ENCODE results near the gene TRPM8. TPM values are rescaled to one million over a fixed set of nuclear protein-coding genes. Genes with fewer than 3 reads are reported as not detected.

TRPM8 gene
- total RNA-seq, 1 donor from 2014 or later = not detected

DNA sequence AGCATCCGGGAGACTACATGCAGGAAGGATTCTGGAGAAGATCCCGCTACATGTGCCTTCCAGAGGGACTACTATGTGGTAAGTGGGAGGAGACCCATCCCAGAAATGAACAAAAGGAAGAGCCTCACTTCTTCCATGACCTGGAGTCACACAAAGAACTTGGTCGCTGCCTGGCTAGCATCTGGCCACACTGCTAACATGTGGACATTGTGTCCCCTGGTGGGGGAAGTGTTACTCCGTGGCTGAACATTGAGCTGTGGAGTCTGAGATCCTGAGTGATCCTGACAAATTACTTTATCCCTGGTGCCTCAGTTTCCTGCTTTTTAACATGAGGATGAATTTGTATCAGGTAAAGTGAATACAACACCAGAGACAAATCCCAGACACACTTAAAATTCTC is 141.7 kb downstream of the TRPM8 start:
- H3K36me3 Mint-ChIP-seq (ENCODE audit: unreplicated experiment) = no peaks in the 10 kb centered on the region
- no peaks in the 10 kb centered on the region for H3K9me3 Mint-ChIP-seq (ENCODE audit: unreplicated experiment)
- no peak for TF ChIP-seq CTCF (IDR thresholded peaks at IDR 0.05)
- DNase-seq (ENCODE audit: extremely low spot score, unreplicated experiment) = no peak
- no peaks in the 10 kb centered on the region for H3K4me1 Mint-ChIP-seq (ENCODE audit: unreplicated experiment)
- H3K4me3 Mint-ChIP-seq (ENCODE audit: unreplicated experiment) = no peak overlapping the region
- H3K27ac Mint-ChIP-seq (ENCODE audit: unreplicated experiment) = no peak overlapping the region
- peaks cover 79% of the 10 kb centered on the region for H3K27me3 Mint-ChIP-seq (ENCODE audit: unreplicated experiment)

GRCh38 chr2:234060236-234060635 is 143.1 kb downstream of the TRPM8 start:
- Mint-ChIP-seq H3K27me3 (ENCODE audit: unreplicated experiment) (peaks cover 79% of the 10 kb centered on the region), H3K9me3 (ENCODE audit: unreplicated experiment) (no peaks in the 10 kb centered on the region), H3K4me3 (ENCODE audit: unreplicated experiment) (no peak overlapping the region), H3K27ac (ENCODE audit: unreplicated experiment) (no peak overlapping the region), H3K4me1 (ENCODE audit: unreplicated experiment) (no peaks in the 10 kb centered on the region), H3K36me3 (ENCODE audit: unreplicated experiment) (no peaks in the 10 kb centered on the region)
- TF ChIP-seq CTCF (IDR thresholded peaks at IDR 0.05) = no peak
- no peak for DNase-seq (ENCODE audit: extremely low spot score, unreplicated experiment)

DNA sequence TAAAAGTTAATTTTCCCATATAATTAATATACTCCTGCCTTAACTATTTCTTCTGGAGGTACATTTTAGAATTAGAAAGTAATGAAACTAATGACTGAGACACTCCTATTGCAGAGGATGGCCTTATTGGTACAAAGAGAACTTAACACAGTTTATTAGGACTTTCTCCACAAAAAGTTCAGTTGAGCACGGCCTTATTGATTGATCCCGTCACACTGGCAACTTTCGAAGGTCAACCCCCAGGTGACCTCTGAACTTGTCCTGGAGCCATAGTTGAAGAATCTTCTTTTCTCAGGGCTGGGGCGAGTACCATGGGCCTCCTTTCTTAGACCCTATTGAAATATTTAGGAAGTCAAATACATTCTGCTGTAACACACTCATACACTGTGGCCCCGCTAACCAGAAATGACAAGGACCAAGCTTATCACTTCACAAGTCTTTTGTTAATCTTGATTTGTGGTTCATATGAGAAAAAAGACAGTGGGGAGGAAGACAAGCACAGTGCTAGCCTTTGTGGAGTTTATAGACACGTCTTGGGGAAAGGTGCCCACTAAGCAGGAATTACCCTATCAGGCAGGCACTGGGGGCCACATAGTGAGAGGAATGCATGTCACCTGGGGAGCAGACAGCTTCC is 144.6 kb downstream of the TRPM8 start:
- DNase-seq (ENCODE audit: extremely low spot score, unreplicated experiment) = no peak
- no peak overlapping the region for H3K27ac Mint-ChIP-seq (ENCODE audit: unreplicated experiment)
- no peaks in the 10 kb centered on the region for H3K9me3 Mint-ChIP-seq (ENCODE audit: unreplicated experiment)
- H3K27me3 Mint-ChIP-seq (ENCODE audit: unreplicated experiment) = peaks cover 84% of the 10 kb centered on the region
- no peak for TF ChIP-seq CTCF (IDR thresholded peaks at IDR 0.05)
- no peaks in the 10 kb centered on the region for H3K36me3 Mint-ChIP-seq (ENCODE audit: unreplicated experiment)
- no peak overlapping the region for H3K4me3 Mint-ChIP-seq (ENCODE audit: unreplicated experiment)
- H3K4me1 Mint-ChIP-seq (ENCODE audit: unreplicated experiment) = no peaks in the 10 kb centered on the region

DNA sequence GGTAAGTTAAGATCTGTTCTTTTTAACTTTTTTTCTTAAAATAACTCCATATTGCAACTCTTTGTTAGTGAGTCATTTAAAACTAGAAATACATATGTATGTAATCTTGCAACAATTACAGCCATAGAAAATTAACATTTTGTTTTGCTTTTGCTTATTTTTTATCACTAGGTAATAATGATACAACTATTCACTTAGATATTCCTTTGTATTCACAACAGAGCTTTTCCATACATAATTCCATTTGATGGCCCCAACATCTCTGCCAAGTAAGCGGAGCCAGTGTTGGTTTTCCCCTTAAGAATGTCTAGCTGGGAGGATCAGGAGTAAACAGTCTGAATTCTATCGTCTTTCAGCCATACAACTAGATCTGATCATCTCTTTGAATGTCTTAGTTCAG is 149.4 kb downstream of the TRPM8 start:
- Mint-ChIP-seq H3K9me3 (ENCODE audit: unreplicated experiment) (peaks cover 10% of the 10 kb centered on the region), H3K36me3 (ENCODE audit: unreplicated experiment) (no peaks in the 10 kb centered on the region), H3K27ac (ENCODE audit: unreplicated experiment) (no peak overlapping the region), H3K27me3 (ENCODE audit: unreplicated experiment) (peaks cover 72% of the 10 kb centered on the region), H3K4me1 (ENCODE audit: unreplicated experiment) (no peaks in the 10 kb centered on the region), H3K4me3 (ENCODE audit: unreplicated experiment) (no peak overlapping the region)
- no peak for TF ChIP-seq CTCF (IDR thresholded peaks at IDR 0.05)
- no peak for DNase-seq (ENCODE audit: extremely low spot score, unreplicated experiment)

Other genes starting within 250 kb of the TRPM8 start
- gene UGT1A9, start 245.5 kb upstream of the TRPM8 start, total RNA-seq = not detected in 2 replicates
- not detected in 2 replicates for gene UGT1A7, start 235.5 kb upstream of the TRPM8 start, total RNA-seq
- not detected in 2 replicates for gene UGT1A6, start 224.5 kb upstream of the TRPM8 start, total RNA-seq
- gene UGT1A5, start 204.5 kb upstream of the TRPM8 start, total RNA-seq = not detected in 2 replicates
- gene UGT1A4, start 198.6 kb upstream of the TRPM8 start, total RNA-seq = not detected in 2 replicates
- not detected in 2 replicates for gene UGT1A3, start 188.3 kb upstream of the TRPM8 start, total RNA-seq
- gene UGT1A1, start 157.1 kb upstream of the TRPM8 start, total RNA-seq = not detected in 2 replicates
- gene MROH2A, start 139.0 kb upstream of the TRPM8 start, total RNA-seq = not detected in 2 replicates
- 7.7 and 7.9 TPM in 2 replicates for gene HJURP, start 62.8 kb upstream of the TRPM8 start, total RNA-seq
- gene SPP2, start 133.3 kb downstream of the TRPM8 start, total RNA-seq = not detected in 2 replicates

Measured in osteocyte (in vitro differentiated cells).